ENCODE measurements around the gene TSPAN4.

Gene TSPAN4

GRCh38 chr11:890794-891540 lies 48.3 kb downstream of the TSPAN4 start:
- intact Hi-C loops (cut with micrococcal nuclease): no loop called here
- Mint-ChIP-seq H3K4me3 (no peak overlapping the region), H3K4me1 (ENCODE audit: low read depth) (no peaks in the 10 kb centered on the region), H3K9me3 (no peaks in the 10 kb centered on the region), H3K27me3 (no peaks in the 10 kb centered on the region), H3K36me3 (ENCODE audit: low read depth) (peaks cover 100% of the 10 kb centered on the region), H3K27ac (no peak overlapping the region)

GRCh38 chr11:893008-893654 lies 50.5 kb downstream of the TSPAN4 start:
- Mint-ChIP-seq H3K4me1 (ENCODE audit: low read depth) (no peaks in the 10 kb centered on the region), H3K9me3 (no peaks in the 10 kb centered on the region), H3K27ac (no peak overlapping the region), H3K36me3 (ENCODE audit: low read depth) (peaks cover 100% of the 10 kb centered on the region), H3K27me3 (no peaks in the 10 kb centered on the region), H3K4me3 (no peak overlapping the region)
- intact Hi-C loops (cut with micrococcal nuclease): no loop called here

GRCh38 chr11:894575-895201 lies 52.0 kb downstream of the TSPAN4 start:
- peaks cover 100% of the 10 kb centered on the region for H3K36me3 Mint-ChIP-seq (ENCODE audit: low read depth)
- H3K27ac Mint-ChIP-seq: no peak overlapping the region
- H3K4me3 Mint-ChIP-seq: no peak overlapping the region
- no peaks in the 10 kb centered on the region for H3K27me3 Mint-ChIP-seq
- no peaks in the 10 kb centered on the region for H3K9me3 Mint-ChIP-seq
- no peaks in the 10 kb centered on the region for H3K4me1 Mint-ChIP-seq (ENCODE audit: low read depth)
- intact Hi-C loops (cut with micrococcal nuclease): no loop called here

DNA sequence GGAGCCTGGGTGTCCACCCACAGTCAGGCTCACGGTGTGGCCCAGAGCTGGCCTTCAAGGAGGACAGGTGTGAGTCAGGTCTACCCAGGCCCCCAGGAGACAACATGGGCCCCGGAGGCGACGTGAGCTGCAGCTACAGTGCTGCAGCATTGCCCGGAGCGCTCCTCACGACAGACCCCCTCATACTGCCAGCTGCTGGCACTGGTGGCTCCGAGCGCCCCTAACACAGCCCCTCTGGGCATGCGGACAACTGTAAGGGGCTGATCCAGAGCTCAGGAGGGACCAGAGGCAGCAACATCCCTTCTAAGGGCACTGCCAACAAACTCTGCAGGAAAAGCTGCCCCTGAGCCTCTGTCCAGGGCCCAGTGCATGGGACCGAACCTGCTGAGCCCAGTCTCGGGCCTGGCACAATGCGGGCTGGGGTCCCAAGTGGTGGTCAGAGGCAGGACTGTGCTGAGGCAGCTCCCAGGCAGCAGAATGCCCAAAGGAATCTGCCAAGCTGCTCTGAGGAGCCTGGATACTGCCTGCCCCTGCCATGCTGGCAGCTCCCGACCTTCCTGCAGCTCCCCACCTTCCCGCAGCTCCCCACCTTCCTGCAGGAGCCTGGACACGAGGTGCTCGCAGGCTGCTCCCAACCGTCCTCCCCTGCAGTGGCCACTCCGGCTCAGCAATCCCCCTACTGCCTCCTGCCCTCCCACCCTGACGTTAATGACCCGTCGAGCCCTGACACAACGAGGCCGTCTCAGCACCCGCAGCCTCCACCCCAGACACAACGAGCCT lies 52.9 kb downstream of the TSPAN4 start:
- Mint-ChIP-seq H3K4me3 (no peak overlapping the region), H3K4me1 (ENCODE audit: low read depth) (no peaks in the 10 kb centered on the region), H3K36me3 (ENCODE audit: low read depth) (peaks cover 100% of the 10 kb centered on the region), H3K27me3 (no peaks in the 10 kb centered on the region), H3K9me3 (no peaks in the 10 kb centered on the region), H3K27ac (no peak overlapping the region)
- intact Hi-C loops (cut with micrococcal nuclease): no loop called here

DNA sequence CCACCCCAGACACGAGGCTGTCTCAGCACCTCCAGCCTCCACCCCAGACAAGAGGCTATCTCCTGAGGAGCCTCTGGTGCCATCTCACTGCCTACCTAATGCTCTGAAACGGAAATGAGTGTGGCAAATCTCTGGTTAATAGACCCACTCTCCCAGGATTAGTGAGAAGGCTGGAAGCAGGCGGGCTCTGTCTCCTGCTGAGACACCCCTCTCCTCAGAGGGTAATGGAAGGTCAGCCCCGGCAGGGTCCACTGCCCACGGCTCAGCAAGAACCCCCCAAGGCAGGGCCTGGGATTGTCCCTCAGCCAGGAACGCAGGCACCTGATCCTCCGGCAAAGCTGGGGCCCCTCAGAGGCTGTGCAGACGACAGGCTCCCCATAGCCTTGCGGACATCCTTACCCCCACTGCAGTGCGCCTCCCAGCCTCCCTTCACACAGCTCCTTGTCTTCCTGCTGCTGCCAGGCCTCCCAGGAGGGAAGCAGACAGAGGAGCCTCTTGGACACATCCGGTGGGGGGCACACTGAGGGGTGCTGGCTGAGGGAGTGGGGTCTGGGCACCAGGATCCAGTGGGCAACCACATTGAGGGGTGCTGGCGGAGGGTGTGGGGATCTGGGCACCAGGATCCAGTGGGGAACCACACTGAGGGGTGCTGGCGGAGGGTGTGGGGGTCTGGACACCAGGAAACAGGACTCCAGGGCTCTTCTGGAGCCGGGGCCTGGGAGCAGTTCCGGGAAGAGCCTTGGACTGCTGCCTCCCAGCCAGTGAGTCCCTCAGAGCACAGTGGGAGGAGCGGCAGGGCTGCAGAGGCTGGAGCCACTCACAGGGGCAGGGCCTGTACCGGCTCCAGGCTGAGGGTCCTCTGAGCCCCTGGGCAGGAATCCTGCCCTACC lies 54.8 kb downstream of the TSPAN4 start:
- H3K4me3 Mint-ChIP-seq: no peak overlapping the region
- H3K4me1 Mint-ChIP-seq (ENCODE audit: low read depth): peaks cover 5% of the 10 kb centered on the region
- H3K36me3 Mint-ChIP-seq (ENCODE audit: low read depth): peaks cover 100% of the 10 kb centered on the region
- no peaks in the 10 kb centered on the region for H3K9me3 Mint-ChIP-seq
- H3K27me3 Mint-ChIP-seq: no peaks in the 10 kb centered on the region
- no peak overlapping the region for H3K27ac Mint-ChIP-seq
- intact Hi-C loops (cut with micrococcal nuclease): no loop called here

DNA sequence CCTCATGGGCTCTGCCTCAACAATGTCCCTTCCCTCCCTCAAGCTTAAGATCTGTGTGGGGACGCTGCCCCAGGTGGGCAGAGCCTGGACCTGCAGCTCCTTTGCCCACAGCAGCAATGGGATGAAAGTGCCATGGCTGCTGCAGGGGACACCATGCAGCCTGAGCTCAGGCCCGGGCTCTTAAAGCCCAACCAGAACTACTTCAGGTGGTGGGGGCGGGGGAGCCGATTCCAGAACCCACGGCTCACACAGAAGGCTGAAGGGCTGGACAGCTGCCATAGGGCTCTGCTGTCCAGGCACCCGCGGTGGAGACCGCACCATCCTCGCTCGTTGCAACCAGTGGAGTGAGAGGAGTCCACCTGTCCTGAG lies 55.5 kb downstream of the TSPAN4 start:
- Mint-ChIP-seq H3K27me3 (no peaks in the 10 kb centered on the region), H3K27ac (no peak overlapping the region), H3K36me3 (ENCODE audit: low read depth) (peaks cover 100% of the 10 kb centered on the region), H3K4me1 (ENCODE audit: low read depth) (peaks cover 5% of the 10 kb centered on the region), H3K4me3 (no peak overlapping the region), H3K9me3 (no peaks in the 10 kb centered on the region)
- intact Hi-C loops (cut with micrococcal nuclease): no loop called here

DNA sequence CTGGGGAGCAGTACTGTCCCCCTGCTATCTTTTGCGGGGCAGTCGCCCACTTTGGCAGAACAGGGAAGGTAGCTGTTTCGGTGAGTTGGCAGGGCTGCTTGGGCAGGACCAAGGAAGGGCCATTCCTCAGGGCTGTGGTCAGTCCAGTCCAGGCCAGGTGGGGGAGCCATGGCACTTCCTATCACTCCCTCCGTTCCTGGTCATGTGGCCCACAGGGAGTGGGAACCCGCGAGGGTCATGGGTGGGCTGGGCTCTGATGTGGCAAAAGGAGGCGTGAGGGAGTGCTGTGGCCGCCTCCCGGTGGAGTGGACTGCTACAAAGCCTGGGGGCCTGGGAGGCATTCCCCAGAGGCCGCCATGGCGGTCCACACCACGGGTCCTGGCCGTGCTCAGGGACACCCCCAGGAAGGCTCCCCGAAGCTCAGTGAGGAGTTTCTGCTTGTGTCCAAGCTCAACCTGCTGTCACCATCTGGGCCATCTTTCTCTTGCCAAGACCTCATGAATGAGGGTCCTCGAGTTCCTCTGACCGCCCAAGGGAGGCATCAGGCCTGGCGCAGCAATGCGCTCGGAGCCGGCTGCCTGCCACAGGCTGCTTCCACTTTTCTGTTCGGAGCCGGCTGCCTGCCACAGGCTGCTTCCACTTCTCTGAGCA lies 56.0 kb downstream of the TSPAN4 start:
- intact Hi-C loops (cut with micrococcal nuclease): no loop called here

DNA sequence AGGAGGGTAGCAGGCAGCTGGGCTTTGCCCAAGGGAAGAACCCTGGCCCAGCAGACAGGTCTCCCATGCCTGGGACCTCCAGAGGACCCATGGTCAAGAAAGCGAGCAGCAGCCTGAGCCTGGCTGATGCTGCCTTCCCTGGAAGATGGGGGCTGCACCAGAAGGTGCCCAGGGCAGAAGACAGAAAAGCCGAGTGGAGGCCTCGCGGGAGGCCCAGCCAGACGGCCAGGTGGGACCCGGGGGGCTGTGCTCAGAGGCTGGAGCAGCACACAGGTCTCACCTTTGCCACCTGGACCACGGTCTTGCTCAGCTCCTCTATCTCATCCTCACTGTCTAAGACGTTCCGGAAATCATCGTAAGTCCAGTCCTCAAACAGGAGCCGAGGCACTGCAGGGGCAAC lies 57.1 kb downstream of the TSPAN4 start:
- intact Hi-C loops (cut with micrococcal nuclease): no loop called here
- Mint-ChIP-seq H3K9me3 (no peaks in the 10 kb centered on the region), H3K27ac (no peak overlapping the region), H3K4me3 (no peak overlapping the region), H3K4me1 (ENCODE audit: low read depth) (peaks cover 5% of the 10 kb centered on the region), H3K36me3 (ENCODE audit: low read depth) (peaks cover 100% of the 10 kb centered on the region), H3K27me3 (no peaks in the 10 kb centered on the region)

More for the DNA sequence above, 56.0 kb downstream of the TSPAN4 start:
- peaks cover 5% of the 10 kb centered on the region for H3K4me1 Mint-ChIP-seq (ENCODE audit: low read depth)
- H3K27me3 Mint-ChIP-seq: no peaks in the 10 kb centered on the region
- H3K36me3 Mint-ChIP-seq (ENCODE audit: low read depth): peaks cover 100% of the 10 kb centered on the region
- H3K4me3 Mint-ChIP-seq: no peak overlapping the region
- no peak overlapping the region for H3K27ac Mint-ChIP-seq
- no peaks in the 10 kb centered on the region for H3K9me3 Mint-ChIP-seq

DNA sequence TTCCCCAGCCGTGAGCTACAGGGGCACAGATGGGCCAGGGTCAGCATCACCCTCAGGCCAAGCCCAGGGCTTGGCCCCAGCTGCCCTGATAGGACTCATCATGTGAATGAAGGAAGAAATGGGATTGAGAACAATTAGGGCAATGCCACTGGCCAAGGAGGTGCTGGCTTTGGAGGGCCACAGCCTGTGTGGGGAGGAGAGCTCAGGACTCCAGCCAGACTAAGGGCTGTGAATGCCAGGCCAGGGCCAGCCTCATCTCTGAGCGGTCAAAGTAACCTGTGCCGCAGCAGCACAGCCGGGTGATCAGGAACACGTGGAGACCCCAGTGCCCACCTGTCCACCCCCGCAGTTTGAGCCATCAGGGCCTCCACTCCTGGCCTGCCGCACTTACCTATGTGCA lies 57.9 kb downstream of the TSPAN4 start:
- intact Hi-C loops (cut with micrococcal nuclease): no loop called here
- Mint-ChIP-seq H3K36me3 (ENCODE audit: low read depth) (peaks cover 100% of the 10 kb centered on the region), H3K27me3 (no peaks in the 10 kb centered on the region), H3K27ac (no peak overlapping the region), H3K9me3 (no peaks in the 10 kb centered on the region), H3K4me3 (no peak overlapping the region), H3K4me1 (ENCODE audit: low read depth) (peaks cover 5% of the 10 kb centered on the region)

- Mint-ChIP-seq H3K9me3 (no peaks in the 10 kb centered on the region), H3K27me3 (no peaks in the 10 kb centered on the region), H3K4me1 (ENCODE audit: low read depth) (peaks cover 9% of the 10 kb centered on the region), H3K27ac (no peak overlapping the region), H3K36me3 (ENCODE audit: low read depth) (peaks cover 100% of the 10 kb centered on the region), H3K4me3 (no peak overlapping the region)
- intact Hi-C loops (cut with micrococcal nuclease): no loop called here
These were observed 58.9 kb downstream of the TSPAN4 start for GRCh38 chr11:901452-902061.

DNA sequence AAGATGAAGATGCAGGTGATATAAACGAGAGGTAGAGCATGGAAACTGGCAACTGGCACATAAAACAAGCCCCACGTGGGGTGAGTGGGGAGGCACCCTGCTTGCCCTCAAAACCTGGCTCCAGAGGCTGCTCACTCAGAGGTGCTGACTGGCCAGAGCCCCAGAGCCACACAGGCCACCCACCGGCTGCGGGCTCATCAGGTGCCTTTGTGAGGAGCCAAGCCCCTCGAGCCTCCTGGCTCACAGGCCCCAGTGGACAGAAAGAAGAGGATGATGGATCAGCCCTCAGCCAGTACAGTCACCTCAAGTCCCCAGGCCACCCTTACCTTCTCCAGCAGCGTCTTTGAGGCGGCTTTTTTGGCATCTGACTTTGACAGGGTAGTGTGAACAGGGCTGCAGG lies 61.7 kb downstream of the TSPAN4 start:
- no peaks in the 10 kb centered on the region for H3K27me3 Mint-ChIP-seq
- peaks cover 100% of the 10 kb centered on the region for H3K36me3 Mint-ChIP-seq (ENCODE audit: low read depth)
- no peak overlapping the region for H3K27ac Mint-ChIP-seq
- peaks cover 33% of the 10 kb centered on the region for H3K4me1 Mint-ChIP-seq (ENCODE audit: low read depth)
- intact Hi-C loops (cut with micrococcal nuclease): no loop called here
- no peaks in the 10 kb centered on the region for H3K9me3 Mint-ChIP-seq
- no peak overlapping the region for H3K4me3 Mint-ChIP-seq

DNA sequence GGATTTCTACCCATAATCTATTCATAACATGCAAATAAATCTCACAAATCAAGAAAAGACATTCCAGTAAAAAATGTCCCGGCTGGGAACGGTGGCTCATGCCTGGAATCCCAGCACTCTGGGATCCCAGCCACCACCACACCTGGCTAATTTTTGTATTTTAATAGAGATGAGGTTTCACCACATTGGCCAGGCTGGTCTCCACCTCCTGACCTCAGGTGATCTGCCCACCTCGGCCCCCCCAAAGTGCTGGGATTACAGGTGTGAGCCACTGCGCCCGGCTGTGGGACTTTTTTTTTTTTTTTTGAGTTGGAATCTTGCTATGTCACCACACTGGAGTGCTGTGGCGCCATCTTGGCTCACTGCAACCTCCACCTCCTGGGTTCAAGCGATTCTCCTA lies 63.3 kb downstream of the TSPAN4 start:
- Mint-ChIP-seq H3K27ac (no peak overlapping the region), H3K4me3 (no peak overlapping the region), H3K4me1 (ENCODE audit: low read depth) (peaks cover 37% of the 10 kb centered on the region), H3K36me3 (ENCODE audit: low read depth) (peaks cover 94% of the 10 kb centered on the region), H3K9me3 (no peaks in the 10 kb centered on the region), H3K27me3 (no peaks in the 10 kb centered on the region)
- intact Hi-C loops (cut with micrococcal nuclease): no loop called here

Measured in dendritic cell treated with granulocyte-macrophage colony-stimulating factor and Interleukin-4, amounts not matched to agents 40 ng/mL and 50 ng/mL, for 4 days (primary cell).